NCI-H2107 treated with DMSO at 0.1 percent for 48 hours (cell line): Measurements from ENCODE around the gene CCDC85C.

Experiments used
- DNase-seq: peaks from one replicate; lab custom pipeline; 2025; ENCODE audit not compliant: unreplicated experiment; lab: John Stamatoyannopoulos, UW

CCDC85C gene

DNA sequence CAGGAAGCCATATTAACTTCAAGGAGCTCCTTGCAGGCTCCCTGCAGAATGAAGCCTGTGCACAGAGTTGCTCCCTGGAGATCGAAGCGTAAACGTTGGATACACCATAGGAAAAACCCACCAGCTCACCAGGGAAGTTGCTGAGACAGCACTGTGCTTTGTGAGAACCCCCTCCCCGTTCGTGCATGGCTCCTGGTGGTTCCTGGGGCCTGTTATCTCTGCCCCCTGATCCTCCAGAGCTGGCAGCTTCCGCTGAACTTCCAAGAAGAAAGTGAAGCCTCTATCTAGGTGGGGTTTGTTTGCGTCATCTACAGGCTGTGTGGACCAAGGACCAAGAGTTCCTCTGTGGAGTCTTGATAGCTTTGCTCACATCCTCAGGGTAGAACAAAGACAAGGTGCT lies 2.4 kb upstream of the CCDC85C start:
- DNase-seq: no peak

DNA sequence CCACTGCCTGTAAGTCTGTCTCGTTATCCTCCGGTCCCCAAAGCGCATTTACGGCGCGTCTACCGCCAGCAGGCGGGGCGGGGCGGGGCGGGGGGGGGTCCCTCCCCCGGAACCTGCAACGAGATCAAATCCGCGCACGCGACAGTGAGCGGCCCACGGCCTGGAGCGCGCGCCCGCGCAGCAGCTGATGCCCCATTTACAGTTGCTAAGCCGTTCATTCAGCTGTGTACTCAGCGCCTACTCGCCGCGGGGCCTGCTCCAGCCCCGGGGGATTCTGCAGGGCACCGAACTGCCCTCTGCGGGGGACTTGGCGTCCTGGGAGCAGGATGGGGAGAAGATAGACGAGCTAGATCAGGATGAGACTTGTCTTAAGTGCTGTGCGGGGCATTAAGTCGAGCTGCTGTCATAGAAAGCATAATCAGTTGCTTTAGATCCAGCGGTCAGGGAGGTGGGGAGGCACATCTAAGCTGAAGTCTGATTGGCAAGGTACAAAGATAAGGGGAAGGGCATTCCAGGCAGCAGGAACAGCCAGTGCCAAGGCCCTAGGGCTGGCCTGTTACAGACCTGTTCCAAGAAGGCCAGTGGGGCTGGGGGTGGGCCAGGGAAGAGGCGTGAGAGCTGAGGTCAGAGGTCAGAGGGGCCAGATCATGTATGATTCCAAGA lies 1.4 kb upstream of the CCDC85C start:
- peak; percentile 73 for DNase-seq

DNA sequence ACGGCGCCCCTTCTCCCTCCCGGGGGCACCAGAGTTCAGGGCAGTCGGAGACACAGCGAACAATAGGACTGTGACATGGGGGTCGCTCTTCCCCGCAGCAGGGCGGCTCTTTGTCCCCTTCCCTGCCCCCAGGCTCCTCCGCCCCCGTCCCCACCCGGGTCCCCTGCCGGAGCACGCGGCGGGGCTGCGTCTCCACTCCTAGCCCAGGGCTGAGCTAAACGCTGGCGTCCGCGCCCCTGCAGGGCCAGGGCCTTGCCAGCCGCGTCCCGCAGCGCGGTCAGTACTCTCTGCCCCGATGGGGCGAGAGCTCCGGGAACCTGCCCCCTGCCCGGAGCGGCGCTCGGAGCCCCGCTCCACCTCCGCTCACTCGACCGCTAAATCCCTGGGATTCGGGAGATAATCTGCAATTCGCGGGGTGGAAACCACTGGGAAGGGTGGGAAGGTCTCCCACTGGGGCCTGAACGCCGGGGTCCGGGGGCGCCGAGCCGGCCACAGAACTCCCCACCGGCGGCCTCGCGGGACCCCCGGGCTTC lies 825 bp upstream of the CCDC85C start:
- DNase-seq: no peak

DNA sequence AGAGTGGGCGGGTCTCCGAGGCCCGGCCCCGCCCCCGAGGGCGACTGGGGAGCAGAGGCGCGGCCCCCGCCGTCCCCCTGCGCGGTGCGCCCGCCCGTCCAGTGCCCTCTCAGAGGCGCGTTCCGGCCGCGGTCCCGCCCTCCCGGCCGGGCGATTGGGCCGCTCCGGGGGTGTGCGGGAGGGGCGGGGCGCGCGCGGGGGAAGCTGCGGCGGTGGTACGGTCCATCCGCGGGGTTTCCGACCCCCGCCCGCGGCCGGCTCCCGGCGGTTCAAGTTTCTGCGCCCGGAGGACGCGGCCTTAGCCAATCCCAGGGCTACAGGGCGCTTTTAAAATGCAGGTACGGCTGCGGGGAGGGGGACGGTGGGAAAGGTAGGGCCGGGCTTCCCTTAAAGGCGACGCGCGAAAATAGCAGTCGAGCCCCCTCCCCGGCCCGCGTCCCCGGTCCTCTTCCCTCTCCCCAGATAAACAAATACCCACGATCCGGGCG lies 315 bp upstream of the CCDC85C start:
- DNase-seq: peak; percentile 96

DNA sequence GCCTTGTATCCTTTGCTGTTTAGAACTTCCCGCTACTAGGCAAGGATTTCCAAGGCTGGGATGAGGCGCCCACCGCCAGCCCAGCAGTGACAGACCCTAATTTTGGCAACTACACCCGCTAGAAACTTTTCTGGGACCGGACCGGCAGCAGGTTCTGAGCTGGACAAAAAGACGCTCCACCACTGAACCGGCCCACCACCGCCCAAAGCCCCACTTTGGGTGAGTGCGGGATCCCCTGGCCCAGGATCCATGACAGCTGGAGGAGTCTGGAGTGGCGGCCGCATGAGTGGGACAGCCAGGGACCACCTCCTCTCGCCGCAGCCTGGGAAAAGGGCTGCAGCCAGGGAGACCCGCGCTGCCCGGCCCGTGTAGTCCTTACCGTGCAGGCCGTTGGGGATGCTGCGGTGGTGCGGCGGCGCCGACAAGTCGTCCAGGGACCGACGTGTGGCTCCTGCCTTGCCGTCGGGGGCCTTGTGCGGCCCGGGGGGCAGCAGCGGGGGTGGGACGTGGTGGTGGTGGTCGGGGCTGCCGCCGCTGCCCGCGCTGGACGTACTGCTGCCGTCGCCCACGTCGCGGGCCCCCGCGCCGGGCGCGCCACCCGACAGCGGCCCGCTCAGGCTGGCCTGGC lies 1.1 kb downstream of the CCDC85C start:
- no peak for DNase-seq

DNA sequence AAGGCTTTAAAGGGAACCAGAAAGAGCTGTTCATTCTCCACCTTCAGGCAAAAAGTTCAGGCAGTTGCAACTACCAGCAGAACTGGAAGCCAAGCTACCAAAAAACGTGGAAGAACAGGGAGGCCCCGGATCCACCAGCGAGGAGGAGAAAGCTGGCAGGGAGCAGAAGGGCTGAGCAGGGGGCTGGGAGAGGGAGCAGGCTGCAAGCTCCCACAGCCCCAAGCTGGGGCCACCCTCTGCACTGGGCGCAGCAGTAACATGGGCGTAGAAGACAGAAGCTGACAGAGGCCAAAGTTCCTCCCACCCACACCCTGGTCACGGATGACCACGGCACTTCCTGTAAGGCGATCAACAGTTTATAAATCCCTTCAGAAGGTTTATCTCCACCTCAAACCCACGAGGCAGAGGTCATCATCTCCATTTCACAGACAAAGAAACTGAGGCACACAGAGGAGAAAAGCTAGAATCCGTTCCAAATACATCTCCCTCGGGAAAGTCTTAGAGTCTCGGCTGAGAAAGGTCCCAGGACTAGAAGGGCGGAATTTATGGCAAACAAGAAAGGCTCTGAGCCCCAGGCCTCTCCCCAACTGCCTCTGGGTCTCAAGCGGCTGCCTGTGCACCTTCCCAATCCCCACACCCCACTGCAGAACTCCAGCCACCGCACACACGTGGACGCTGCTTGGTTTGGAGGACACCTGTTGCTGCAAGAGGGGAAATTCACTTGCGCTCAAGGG lies 1.8 kb downstream of the CCDC85C start:
- no peak for DNase-seq

DNA sequence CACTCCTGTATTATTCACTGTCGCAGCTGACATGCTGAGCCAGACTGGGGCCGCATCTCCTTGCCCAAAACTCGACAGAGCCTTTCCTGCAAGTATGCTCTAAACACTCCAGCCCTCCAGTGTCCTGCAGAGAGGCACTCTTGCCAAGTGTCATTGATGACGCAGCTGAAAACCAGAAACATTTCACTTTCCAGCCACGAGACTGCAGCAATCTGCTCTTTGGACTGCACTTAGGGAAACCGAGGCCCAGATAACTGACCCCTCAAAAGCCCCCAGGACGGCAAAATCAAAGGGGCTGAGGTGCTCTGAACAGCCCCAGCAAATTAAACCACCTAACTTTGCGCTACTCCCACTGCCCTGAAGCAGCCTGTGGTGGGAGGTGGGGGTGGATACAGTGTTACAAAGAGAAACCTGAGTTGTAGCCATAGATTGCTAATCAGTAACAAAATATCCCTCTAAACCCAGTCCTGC lies 2.6 kb downstream of the CCDC85C start:
- DNase-seq: peak; percentile 39

DNA sequence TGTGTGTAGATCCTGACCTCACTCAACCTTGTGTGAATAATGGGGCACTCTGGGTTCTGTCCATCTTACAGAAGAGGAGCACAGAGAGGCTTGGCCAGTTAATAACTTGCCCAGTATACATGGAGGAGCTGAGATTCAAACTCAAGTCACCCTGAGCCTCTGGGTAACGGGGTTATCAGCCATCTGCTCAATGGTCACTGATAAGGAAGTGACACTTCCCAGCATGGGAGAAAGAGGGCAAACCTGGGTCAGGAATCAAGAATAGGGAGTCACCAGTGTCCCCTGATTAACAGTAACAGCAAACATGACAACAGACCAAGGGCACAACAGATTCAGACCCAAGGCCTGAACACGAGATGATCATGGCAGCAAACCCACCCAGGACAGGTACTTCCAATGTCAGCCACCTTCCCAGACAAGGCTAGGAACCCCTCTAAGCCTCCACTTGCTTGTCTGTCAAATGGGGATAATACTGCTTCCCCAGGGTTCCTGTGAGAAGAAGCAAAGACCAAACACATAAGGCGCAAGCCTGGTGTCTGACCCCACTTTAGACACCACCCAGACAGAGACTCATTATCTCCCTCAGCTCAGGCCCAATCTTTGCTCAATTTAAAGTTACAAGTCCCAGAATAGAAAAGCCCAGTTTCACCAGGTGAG lies 3.6 kb downstream of the CCDC85C start:
- DNase-seq: no peak

DNA sequence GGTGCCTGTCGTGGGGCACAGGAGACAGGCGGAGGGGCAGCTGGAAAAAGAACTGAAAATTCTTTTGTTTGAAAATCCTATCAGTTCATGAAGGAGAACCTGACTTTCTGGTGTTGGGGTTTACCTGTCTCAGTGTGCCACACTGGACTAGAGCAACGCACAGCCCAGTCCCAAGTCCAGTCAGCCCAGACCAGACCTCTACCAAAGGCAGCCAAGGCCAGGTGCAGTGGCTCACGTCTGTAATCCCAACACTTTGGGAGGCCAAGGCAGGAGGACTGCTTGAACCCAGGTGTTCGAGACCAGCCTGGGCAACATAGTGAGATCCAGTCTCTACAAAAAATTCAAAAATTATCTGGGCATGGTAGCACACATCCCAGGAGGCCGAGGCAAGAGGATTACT lies 4.6 kb downstream of the CCDC85C start:
- no peak for DNase-seq

DNA sequence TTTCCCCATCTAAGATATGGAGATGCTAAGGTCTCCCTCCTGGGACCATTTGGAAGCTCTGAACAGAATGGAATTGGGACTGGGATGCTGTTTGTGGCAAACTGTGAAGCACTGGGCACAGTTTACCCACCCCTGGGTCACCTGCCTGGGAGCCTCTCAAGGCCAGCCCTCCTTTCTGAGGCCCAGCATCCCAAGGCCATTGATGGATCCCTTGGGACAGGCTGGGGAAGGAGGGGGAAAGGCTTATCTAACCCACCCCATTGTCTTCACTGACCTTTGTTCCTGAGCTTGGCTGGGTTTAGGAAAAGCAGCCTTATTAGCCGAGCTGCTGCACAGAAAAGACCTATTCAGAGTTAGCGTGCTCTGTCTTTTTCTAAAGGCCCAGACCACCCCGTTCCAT lies 5.2 kb downstream of the CCDC85C start:
- no peak for DNase-seq

DNA sequence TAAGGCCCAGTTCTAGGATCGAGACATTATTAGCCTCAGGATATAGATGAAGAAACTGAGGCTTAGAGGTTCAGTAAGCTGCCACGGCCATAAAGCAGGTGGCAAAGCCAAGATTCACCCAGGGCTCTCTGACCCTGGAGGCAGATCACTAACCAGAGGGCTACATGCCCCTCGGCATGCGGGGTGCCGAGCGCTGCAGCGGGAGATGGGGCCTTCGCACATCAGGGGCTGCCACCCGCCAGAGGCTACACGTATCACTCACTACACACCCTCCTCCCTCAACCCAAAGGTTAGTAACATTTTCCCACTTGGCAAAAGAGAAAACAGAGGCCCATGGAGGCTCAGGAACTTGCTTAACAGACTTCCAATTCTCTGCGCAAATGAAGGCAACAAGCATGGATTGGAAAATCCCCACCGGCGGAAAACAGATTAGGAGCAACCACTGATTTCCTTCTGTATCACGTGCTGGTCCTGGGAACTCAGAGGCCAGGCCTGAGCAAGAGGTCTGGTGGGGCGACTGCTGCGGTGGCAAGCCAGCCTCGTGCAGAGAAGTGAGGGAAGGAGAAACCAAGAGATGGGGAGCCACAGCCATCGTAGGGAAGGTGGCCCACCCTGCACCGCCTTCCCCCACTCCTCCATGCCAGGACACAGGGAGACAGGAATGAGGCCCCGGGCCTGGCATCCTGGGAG lies 6.0 kb downstream of the CCDC85C start:
- DNase-seq: no peak

DNA sequence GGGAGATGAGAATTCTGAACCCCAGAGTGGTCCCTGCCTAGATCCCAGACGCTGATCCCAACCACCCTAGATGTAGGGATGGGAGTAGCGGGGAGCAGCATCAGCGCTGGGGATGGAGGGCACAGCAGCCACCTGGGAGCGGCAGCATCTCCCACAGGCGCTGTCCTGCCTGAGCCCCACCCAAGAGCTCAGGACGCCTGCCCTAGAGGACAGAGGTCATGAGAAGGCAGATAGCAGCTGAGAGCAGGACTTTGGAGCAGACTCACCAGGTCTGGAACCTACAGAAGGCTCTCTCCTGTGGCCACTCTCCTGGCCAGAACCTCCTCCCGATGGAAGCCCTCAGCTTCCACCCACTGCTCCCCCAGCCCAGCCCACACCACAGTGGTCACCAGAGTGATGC lies 7.2 kb downstream of the CCDC85C start:
- DNase-seq: no peak

DNA sequence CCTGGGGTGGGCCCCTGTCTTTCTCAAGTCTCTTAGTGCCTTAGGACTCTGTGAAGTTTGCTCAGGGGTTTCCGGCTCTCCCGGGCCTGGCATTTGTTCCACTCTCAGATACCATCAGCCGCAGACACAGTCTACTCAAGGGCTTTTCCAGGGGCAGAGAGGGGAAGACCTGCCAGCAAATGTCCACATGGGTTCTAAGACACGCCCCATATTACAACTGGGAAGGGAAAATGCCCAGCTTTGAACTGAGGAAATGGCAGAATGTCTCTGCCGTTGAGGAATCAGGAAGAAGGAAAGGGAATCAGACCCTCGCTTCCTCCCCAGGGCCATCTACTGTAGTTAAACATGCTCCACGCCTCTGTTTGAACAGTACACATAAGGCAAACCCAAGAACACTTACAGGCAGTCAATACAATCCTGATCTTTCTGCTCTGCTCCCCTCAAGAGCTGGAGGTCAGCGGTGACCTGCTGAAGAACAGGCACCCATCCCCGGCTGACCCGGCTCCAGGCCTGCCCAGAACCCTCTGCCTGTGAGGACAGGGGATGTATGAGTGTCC lies 7.9 kb downstream of the CCDC85C start:
- DNase-seq: no peak

DNA sequence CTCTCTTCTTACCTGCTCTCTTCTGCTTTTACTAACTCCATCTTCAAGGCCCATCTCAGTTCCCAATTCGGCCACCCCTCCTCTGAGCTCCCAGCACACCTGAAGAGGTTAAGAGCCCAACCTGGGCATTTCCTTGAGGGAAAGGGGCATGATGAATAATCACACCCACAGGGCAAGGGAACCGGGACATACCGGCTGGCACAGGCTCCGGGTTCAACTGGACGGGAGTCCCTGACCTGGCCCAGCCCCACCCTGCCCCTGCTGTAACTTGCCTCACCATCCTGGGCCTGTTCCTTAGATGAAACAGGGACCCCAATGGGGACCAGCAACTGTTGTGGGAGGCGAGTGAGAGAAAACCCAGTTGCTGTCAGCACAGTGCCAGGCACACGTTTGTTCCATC lies 8.5 kb downstream of the CCDC85C start:
- no peak for DNase-seq

DNA sequence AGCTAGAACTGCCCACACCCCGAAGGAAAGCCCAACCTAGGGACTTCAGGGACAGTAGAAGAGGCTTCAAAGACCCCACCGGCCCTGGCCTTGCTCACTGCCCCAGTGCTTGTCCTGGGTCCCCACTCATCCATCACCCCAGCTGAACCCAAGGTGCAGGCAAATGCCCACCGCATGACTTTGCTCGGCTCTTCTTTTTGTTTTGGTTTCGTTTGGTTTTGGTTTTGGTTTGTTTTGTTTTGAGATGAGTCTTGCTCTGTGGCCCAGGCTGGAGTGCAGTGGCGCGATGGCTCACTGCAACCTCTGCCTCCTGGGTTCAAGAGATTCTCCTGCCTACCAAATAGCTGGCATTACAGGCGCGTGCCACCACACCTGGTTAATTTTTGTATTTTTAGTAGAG lies 9.0 kb downstream of the CCDC85C start:
- DNase-seq: no peak

DNA sequence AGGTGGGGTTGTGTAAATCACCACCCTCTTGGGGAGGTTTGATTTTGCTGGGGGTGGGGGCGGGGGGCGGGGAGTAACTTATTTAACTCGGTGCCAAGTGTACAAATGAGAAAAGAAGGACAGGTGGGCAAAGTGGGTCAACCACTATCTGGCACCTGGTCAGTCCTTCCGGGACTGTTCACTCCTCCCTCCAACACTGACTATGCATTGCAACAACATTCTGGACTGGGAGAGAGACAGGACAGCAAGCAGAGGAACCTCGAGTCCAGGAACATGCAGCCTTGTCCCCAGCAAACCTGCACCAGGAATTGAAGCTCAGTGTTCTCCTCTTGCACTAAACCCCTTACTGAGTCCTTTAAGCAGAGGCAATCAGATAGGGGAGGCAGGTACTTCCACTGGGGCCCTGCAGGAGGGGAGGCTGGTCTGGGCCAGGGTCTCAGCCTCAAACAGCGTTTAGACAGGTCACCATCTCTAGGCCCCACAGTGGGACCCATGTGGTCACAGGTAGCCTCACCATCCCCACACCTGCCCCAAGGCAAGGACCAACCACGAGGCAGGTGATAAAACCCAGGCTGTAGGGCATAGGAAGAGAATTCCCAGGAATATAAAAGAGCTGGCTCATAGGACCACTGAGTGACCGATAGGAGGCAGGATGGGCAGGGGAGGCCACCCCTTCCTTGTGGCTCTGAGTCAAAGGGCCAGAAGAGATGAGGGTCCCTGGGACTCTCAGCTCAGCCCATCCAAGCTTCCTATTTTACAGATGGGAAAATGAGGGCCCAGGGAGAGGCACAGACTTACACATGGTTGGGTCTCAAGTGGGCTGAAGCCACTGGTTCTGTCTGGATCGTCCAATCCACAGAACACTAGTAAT lies 9.8 kb downstream of the CCDC85C start:
- DNase-seq: no peak

DNA sequence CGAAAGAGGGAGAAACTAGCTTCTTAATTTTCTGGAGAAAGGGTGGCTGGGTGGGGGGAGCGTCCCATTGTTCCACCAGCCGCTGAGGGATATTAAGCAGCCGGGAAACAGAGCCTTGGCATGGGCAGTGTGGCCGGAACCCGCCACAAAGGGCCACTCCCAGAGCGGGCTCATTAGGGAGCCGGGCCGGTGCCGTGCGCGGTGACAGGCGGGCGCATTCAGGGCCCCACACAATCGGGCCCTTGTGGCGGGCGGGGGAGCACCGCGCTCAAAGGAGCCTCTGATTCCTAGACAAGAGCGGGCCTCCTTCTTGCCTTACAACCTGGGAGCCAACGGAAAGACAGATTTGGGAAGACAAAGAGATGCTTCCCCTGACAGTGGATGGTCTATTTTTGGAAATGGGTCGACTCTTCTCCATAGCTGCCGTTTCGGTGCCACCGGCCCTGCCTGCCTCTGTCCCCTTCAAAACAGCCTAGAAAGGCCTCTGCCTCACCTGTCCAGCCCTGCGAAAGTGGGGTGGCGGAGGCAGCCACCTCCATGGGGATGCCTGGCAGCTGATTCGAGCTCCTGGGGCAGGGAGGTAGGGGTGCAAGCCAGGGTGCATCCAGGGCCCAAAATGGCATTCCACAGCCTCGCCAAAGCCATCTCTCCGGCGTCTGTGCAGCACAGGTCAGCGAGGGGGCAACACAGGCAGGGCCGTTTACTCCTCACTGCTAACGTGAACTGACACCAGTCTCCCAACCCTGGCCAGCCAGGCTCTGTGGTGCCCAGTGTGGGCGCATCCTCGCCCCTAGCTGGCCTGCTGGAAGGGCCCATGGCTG lies 10.9 kb downstream of the CCDC85C start:
- DNase-seq: no peak

DNA sequence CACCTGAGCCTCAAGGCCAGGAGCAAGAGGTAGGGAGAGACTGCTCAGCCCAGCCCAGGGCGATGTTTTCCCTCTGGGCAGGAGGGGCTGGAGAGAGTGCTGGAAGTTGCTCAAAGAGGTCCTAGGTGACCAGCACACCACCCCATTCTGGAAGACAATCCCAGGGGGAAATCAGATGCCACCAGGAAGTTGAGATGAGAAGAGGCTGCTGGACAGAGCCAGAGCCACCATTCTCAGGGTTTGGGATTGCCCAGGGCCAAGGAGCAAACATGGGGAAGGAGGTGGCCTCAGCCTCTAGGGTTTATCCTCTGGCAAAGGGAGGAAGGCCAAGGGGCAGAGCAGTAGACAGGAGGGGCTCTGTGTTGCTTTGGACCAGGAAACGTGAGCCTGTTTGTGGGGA lies 11.6 kb downstream of the CCDC85C start:
- no peak for DNase-seq
